HG02938 (cell line): ENCODE results near the gene ZNF367.

Experiments
- ATAC-seq: cut with Tn5 transposase; IDR thresholded peaks from one replicate; pipeline ENCODE4 v1.9.1; 2021; ENCODE audit warnings: mild to moderate bottlenecking, moderate library complexity; ENCODE audit not compliant: unreplicated experiment

Gene ZNF367

GRCh38 chr9:96437454-96437853 lies 19.3 kb upstream of the ZNF367 start:
- no peak for ATAC-seq

GRCh38 chr9:96436456-96437126 lies 18.4 kb upstream of the ZNF367 start:
- ATAC-seq = no peak

DNA sequence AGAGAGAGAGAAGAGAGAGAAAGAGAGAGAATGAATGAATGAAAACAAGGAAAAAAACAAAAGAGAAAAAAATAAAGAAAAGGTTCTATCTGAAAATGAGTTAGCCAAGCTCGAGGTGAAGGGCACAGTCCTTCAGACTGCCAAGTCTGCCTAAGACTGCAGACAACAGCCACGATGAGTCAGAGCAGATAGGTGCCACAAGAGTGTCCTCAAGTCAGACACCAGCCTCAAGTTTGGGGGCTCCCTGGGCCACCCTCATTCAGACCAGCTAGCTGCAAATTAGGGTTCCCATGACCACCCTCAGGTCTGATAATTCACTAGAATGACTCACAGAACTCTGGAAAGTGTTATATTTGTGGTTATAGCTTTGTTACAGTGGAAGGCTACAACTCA lies 17.9 kb upstream of the ZNF367 start:
- ATAC-seq = no peak

DNA sequence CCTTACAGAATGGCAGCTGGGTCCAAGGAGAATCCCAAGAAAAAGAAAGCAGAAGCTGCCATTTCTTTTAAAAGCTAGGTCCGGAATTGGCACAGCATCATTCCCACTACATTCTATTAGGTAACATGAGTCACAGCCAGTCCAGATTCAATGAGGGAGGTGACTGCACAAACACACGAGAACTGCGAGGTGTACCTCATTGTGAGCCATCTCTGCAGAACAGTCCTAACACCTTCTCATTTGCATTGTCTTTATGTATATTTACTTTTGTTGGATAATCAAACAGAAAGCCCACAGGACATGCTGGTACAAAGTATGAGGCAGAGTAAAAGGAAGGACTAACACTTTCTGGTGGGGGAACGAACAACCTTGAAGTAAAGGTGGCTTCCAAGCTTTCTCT lies 17.2 kb upstream of the ZNF367 start:
- no peak for ATAC-seq

- ATAC-seq = no peak
These were observed 12.2 kb upstream of the ZNF367 start for GRCh38 chr9:96430377-96430776.

GRCh38 chr9:96429732-96430131 lies 11.6 kb upstream of the ZNF367 start:
- no peak for ATAC-seq

DNA sequence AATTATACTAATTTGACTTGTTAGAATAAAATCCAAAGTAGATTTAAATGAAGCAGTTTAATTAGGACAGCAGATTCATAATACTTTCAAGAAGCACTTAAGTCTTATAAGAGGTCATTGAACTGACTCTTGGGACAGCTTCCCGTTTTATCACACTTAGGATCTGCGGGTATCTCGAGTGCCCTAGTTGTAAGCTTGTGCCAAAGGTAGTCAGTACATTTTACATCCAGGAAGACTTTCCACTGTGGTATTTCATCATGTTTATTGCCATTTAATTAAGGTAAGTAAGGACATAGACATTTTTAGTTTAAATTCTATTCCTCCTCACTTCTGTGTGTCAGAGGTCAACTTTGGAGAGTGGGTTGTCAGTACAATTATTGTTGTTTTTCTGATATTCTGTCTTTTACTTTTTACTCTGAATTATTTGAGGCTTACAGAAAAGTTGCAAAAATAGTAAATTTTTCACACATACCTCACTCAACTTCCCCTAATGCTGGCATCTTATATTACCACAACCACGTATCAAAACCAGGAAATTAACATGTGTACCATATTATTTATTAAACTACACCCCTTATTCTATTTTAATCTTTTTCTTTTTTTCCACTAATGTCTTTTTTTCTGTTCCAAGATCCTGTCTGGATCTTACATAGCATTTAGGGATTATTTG lies 7.5 kb upstream of the ZNF367 start:
- no peak for ATAC-seq

- no peak for ATAC-seq
These were observed 5.8 kb upstream of the ZNF367 start for GRCh38 chr9:96423985-96424336.

DNA sequence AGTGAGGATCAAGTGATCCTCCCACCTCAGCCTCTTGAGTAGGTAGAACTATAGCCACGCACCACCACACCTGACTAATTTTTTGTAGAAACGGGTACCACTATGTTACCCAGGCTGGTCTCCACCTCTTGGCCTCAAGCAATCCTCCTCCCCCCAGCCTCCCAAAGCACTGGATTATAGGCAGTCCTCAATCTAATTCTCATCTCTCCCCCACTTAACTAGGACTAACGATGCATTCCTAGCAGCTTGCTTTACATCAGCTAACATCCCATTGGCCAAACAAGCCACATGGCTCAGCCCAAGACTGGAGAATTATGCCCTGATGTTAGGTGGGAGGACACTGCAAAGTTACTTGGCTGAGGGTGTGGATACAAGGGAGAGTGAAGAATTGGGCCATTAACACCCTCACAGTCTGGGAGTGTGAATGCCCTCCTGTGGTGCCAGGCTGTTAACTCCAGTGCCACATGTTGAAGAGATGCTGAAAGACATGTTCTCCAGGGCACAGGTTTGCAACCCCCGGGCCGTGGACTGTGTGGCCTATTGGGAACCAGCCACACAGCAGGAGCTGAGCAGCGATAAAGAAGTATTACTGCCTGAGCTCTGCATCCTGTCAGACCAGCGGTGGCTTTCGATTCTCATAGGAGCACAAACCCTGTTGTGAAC lies 5.3 kb upstream of the ZNF367 start:
- ATAC-seq = no peak

GRCh38 chr9:96420468-96421219 lies 2.5 kb upstream of the ZNF367 start:
- ATAC-seq = no peak

GRCh38 chr9:96419691-96419969 lies 1.5 kb upstream of the ZNF367 start:
- ATAC-seq = no peak

DNA sequence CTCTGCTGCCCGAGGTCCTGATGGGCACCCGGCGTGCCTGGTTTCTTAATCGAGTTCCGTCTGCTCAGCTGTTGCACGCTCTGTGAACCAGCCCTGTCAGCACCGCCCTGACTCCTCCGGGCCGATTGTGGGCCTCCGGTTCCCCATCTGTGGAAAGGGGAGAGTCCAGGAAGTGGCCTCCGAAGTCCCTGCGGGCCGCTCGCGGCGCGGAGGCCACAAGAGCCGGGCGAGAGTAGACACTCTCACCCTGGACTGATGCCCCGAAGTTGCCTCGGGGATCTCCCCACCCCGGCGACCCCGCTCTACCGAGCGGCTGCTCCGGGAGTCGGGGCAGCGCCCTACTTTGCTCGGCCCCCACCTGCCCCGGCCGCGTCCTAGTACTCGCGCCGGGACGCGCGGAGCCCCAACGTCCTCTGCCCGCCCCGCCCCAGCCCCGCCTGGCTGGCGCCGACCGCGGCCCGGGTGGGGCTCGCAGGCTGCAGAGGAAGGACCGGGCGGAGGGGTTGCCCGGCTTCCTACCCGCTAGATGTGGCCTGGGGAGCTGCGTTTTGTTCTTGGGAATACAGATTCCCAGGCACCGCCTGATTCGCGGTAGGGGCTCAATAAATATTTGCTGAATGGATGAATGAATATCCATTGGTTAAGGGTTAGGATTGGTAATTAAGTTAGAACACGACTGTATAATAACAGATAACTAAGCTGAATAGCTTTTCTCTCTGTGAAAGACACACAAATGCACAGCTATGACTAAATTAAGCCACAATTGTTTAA lies 935 bp upstream of the ZNF367 start:
- ATAC-seq = peak; percentile 17

DNA sequence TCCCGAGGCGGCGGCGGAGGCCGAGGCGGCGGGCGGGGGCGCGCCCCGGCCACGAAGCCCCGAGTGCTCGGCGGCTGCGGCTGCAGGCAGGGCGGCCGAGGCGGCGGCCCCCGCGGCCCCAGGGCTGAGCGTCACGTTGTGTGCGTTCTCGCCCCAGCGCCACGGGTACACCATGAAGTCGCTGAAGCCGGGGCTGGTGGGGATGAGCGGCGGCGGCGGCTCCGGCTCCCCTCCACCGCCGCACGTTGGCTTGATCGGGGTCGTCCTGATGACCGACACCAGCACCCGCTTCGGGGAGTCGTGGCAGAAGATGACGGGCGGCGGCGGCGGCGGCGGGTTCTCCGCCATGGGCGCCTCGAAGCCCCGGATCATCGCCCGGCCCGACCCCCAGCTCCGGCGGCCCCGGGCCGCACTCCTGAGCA lies 498 bp downstream of the ZNF367 start:
- peak; percentile 0 for ATAC-seq

- peak; percentile 20 for ATAC-seq
These were observed 1.1 kb downstream of the ZNF367 start for GRCh38 chr9:96417051-96417586.

DNA sequence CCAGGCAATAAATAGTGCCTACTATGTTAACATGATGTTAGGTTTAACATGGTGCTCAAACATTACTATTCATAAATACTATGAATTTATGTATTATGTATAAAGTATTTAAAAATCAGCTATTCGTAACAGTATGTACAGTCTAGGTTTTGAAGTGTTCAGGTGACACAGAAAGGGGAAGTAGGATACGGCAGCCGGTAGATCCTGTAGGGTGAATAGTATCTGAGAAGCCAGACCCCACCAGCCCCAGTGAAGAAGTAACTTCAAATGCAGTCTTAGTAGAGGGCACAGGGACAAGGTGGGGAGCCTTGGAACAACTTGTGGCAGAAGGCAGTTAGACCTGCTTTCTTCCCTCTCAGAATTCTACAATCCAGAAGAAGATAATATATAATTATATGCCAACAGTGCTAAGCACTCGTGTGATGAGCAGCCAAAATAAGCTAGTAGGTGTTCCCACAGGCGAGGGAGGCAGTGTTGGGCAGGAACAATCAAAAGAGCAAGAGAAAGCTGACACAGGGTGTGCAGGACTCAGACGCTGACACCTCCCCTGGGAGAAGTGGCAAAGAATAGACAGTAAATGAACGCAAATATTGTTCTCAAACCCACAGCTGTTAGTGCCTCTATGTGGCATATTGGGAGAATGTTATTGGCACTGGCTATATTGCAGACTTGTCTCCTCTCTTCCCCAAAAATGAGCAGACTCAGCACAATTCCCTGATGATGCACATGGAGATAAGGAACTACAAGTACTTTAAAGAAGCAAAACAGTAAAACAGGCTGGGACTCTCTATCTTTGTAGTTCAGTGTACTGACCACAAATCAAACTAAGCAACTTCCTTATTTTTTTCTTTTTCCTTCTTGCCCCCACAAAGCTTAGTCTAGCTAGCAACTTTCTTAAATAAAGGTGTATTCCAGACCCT lies 4.6 kb downstream of the ZNF367 start:
- ATAC-seq = peak; percentile 25

DNA sequence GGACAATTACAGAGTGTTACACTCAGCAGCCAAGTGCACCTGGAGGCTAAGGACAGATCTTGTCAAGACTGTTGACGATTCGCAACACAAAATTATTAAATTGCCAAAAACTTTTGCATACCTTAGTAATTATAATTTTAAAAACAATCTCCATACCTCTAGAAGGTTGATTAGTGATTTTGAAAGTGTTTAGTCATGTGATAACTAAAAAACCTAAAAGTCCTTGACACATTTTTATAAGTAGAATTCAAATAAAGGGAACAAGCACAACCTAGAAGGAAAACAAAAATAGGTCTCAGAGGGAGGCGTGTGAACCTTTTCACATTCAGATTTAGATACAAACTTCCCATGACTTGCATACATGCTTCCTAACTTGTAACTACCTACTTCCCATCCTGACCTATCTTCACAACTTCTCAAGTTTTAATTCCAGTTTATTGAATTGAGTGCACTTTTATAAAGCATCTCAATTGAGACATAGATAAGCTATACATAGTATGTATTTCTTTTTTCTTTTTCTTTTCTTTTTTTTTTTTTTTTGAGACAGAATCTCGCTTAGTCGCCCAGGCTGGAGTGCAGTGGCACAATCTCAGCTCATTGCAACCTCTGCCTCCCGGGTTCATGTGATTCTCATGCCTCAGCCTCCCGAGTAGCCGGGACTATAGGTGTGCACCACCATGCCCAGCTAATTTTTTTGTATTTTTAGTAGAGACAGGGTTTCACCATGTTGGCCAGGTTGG lies 5.8 kb downstream of the ZNF367 start:
- no peak for ATAC-seq

DNA sequence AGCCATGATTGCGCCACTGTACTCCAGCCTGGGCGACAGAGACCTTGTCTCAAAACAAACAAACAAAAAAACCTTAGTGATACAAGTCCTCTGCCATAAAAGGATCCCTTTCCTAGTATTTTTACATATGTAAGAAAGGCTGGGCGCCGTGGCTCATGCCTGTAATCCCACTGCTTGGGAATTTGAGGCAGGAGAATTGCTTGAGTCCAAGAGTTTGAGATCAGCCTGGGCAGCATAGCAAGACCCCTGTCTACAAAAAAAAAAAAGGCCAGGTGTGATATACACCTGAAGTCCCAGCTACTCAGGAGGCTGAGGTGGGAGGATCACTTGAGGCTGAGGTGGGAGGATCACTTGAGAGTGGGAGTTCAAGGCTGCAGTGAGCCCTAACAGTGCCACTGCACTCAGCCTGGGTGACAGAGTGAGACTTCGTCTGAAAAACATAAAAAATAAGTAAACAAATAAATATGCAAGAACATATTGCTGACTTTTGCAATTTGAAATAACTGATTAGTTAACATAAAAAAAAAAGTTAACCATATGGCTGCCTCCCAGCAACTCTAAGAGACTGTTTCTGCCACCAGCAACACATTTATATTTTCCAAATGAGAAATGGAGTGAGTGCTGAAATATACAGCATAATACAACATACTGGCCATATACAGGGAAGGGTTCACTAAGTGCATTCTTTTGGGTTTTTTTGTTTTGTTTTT lies 6.9 kb downstream of the ZNF367 start:
- ATAC-seq = no peak
